ENCODE results near the gene COBLL1. TPM values are rescaled to one million over a fixed set of nuclear protein-coding genes. Genes with fewer than 3 reads are reported as not detected.
A peak's percentile ranks its signal among the peaks of the same experiment; 100 is the strongest.

Gene COBLL1
- polyA plus RNA-seq, 10 donors: 6.9 to 11.8 (median 9.6) TPM

- peak in 2 of 3 donors; percentile 42 to 44 for DNase-seq
Observed at GRCh38 chr2:164717000-164717803, 124.4 kb downstream of the COBLL1 start.

- no peak for DNase-seq
Observed at GRCh38 chr2:164714471-164714870, 127.2 kb downstream of the COBLL1 start.

- no peak for DNase-seq
Observed at GRCh38 chr2:164711766-164712138, 129.9 kb downstream of the COBLL1 start.

- no peak for DNase-seq
Observed at GRCh38 chr2:164710837-164711765, 130.5 kb downstream of the COBLL1 start.

- peak in 1 of 3 donors; percentile 54 for DNase-seq
Observed at GRCh38 chr2:164710252-164710836, 131.3 kb downstream of the COBLL1 start.

- peak in 1 of 3 donors; percentile 79 for DNase-seq
Observed at GRCh38 chr2:164706522-164706921, 135.1 kb downstream of the COBLL1 start.

- DNase-seq: no peak
Observed at GRCh38 chr2:164705412-164706167, 136.0 kb downstream of the COBLL1 start.

GRCh38 chr2:164703915-164704706 is 137.5 kb downstream of the COBLL1 start:
- DNase-seq: no peak

GRCh38 chr2:164701565-164701964 is 140.1 kb downstream of the COBLL1 start:
- DNase-seq: no peak

GRCh38 chr2:164700390-164700789 is 141.2 kb downstream of the COBLL1 start:
- DNase-seq: peak in 1 of 3 donors; percentile 12

- DNase-seq: no peak
Observed at GRCh38 chr2:164697688-164698461, 143.7 kb downstream of the COBLL1 start.

GRCh38 chr2:164696634-164697033 is 145.0 kb downstream of the COBLL1 start:
- DNase-seq: no peak

GRCh38 chr2:164694275-164694695 is 147.3 kb downstream of the COBLL1 start:
- DNase-seq: no peak

- no peak for DNase-seq
Observed at GRCh38 chr2:164693834-164694233, 147.8 kb downstream of the COBLL1 start.

GRCh38 chr2:164693390-164693789 is 148.2 kb downstream of the COBLL1 start:
- DNase-seq: no peak

GRCh38 chr2:164692958-164693357 is 148.7 kb downstream of the COBLL1 start:
- no peak for DNase-seq

GRCh38 chr2:164692114-164692513 is 149.5 kb downstream of the COBLL1 start:
- no peak for DNase-seq

- DNase-seq: no peak
Observed at GRCh38 chr2:164691346-164691887, 150.2 kb downstream of the COBLL1 start.

- DNase-seq: no peak
Observed at GRCh38 chr2:164690361-164690760, 151.3 kb downstream of the COBLL1 start.
